ENCODE measurements around the gene RUNX2.

DNA sequence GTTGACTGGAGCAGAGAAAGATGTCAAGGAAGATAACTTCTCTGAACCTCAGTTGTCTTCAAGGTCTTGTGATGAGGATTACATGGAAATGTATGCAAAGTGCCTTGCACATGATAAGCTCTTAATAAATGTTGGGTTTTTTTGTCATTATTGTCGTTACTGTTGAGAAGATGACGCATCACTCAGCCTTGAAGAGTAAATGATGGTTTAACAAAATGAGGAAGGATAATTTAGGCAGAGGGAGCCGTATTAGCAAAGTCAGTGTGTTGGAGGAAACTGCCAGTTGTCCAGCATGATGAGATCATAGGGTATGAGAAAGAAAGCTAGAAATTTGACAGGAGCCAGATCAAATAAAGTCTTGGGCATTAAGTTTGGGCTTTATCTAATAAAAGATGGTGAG is 58.4 kb downstream of the RUNX2 start:
- TF ChIP-seq POLR2A (IDR thresholded peaks at IDR 0.05): no peak
- TF ChIP-seq, protein P1, sequence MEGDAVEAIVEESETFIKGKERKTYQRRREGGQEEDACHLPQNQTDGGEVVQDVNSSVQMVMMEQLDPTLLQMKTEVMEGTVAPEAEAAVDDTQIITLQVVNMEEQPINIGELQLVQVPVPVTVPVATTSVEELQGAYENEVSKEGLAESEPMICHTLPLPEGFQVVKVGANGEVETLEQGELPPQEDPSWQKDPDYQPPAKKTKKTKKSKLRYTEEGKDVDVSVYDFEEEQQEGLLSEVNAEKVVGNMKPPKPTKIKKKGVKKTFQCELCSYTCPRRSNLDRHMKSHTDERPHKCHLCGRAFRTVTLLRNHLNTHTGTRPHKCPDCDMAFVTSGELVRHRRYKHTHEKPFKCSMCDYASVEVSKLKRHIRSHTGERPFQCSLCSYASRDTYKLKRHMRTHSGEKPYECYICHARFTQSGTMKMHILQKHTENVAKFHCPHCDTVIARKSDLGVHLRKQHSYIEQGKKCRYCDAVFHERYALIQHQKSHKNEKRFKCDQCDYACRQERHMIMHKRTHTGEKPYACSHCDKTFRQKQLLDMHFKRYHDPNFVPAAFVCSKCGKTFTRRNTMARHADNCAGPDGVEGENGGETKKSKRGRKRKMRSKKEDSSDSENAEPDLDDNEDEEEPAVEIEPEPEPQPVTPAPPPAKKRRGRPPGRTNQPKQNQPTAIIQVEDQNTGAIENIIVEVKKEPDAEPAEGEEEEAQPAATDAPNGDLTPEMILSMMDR (IDR thresholded peaks at IDR 0.05): no peak

Measured in esophagus squamous epithelium (tissue), 4 donors.